DND-41 (cell line): ENCODE results near the gene MALRD1.

Source experiments
- ATAC-seq: fragments of 200-7000 bp; cut with Tn5 transposase; 3 replicates; pipeline ENCODE4 v1.9.1; 2021; ENCODE audit warnings: low read depth; ENCODE audit not compliant: insufficient read depth
- DNase-seq: peaks from one replicate; pipeline ENCODE4 v3.0.0-alpha.2; 2020
- H2AFZ ChIP-seq: 2 replicates; pipeline ENCODE4 v1.6.0; 2012; ENCODE audit warnings: low read depth, low read length
- H3K27ac ChIP-seq: 2 replicates; pipeline ENCODE4 v1.5.1; 2012; ENCODE audit warnings: low read length, inconsistent platforms
- H3K27me3 ChIP-seq: fragments of 200-600 bp; sonication (generic); 2 replicates; pipeline ENCODE4 v1.6.0; 2012; ENCODE audit warnings: low read length, mild to moderate bottlenecking, inconsistent platforms; ENCODE audit not compliant: insufficient read depth, poor library complexity
- H3K36me3 ChIP-seq: 2 replicates; pipeline ENCODE4 v1.5.1; 2012; ENCODE audit warnings: low read length, inconsistent platforms; ENCODE audit not compliant: insufficient read depth
- H3K4me1 ChIP-seq: 2 replicates; pipeline ENCODE4 v1.5.1; 2012; ENCODE audit warnings: mild to moderate bottlenecking, low read length; ENCODE audit not compliant: insufficient read depth
- H3K4me2 ChIP-seq: 2 replicates; pipeline ENCODE4 v1.6.0; 2012; ENCODE audit warnings: mild to moderate bottlenecking, moderate library complexity, low read length, inconsistent platforms; ENCODE audit not compliant: insufficient read depth
- H3K4me3 ChIP-seq, 2 experiments: fragments of 200-600 bp in 1 of 2; shearing (Covaris generic) in 1 of 2; 2 replicates each; pipeline ENCODE4 v1.5.1; 2012 to 2016; ENCODE audit warnings: inconsistent platforms in 2 of 2, low read length in 2 of 2, mild to moderate bottlenecking in 2 of 2, low read depth in 1 of 2, moderate library complexity in 1 of 2
- H3K79me2 ChIP-seq: 2 replicates; pipeline ENCODE4 v1.6.0; 2012; ENCODE audit warnings: low read length, inconsistent platforms; ENCODE audit not compliant: insufficient read depth
- H3K9ac ChIP-seq: 2 replicates; pipeline ENCODE4 v1.6.0; 2012; ENCODE audit warnings: low read depth, mild to moderate bottlenecking, inconsistent platforms, low read length, moderate library complexity
- H3K9me3 ChIP-seq: 2 replicates; pipeline ENCODE4 v1.5.1; 2012; ENCODE audit warnings: low read length, moderate library complexity, mild to moderate bottlenecking, inconsistent platforms; ENCODE audit not compliant: insufficient read depth, severe bottlenecking
- H4K20me1 ChIP-seq: 2 replicates; pipeline ENCODE4 v1.6.0; 2012; ENCODE audit warnings: low read length; ENCODE audit not compliant: insufficient read depth
- EZH2 ChIP-seq: IDR thresholded peaks from 3 replicates; pipeline ENCODE4 v1.6.1; 2012; ENCODE audit warnings: borderline replicate concordance, low read depth, mild to moderate bottlenecking, moderate library complexity, low read length, inconsistent platforms; ENCODE audit not compliant: severe bottlenecking
- TF ChIP-seq, protein P1 (sequence below): IDR thresholded peaks from 2 replicates; pipeline ENCODE4 v1.5.1; 2012; ENCODE audit warnings: borderline replicate concordance, low read length, moderate library complexity, mild to moderate bottlenecking; ENCODE audit not compliant: poor library complexity, severe bottlenecking; ENCODE audit errors: extremely low read depth

Gene MALRD1

DNA sequence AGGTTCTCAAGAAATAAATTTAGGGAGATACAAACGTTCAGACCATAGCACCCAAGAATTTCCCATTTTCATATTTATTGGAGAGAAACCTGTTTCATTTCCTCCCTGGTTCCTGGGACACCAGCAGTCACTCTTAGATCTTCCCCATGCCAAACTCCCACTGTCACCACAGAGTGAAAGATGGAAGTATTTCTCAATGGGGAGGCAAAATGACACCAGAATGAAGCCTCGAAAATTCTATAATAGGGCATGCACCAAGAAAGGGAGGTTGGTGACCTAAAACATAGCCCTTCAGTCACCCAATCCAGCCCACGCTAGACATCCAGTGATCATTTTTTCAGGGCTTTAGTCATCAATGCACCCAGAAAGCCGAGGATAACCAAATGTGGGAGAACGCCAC lies 619.5 kb downstream of the MALRD1 start:
- Histone ChIP-seq H3K9ac (no peak overlapping the region), H3K27me3 (no peaks in the 10 kb centered on the region), H3K4me3 (no peak overlapping the region), H3K4me2 (no peak overlapping the region), H2AFZ (no peak overlapping the region), H3K79me2 (no peaks in the 10 kb centered on the region), H3K9me3 (no peaks in the 10 kb centered on the region), H3K4me1 (no peaks in the 10 kb centered on the region), H4K20me1 (no peaks in the 10 kb centered on the region), H3K27ac (no peak overlapping the region), H3K36me3 (no peaks in the 10 kb centered on the region)
- DNase-seq (no peak), ATAC-seq (no peak)
- TF ChIP-seq EZH2 = no peak
- TF ChIP-seq, protein P1, sequence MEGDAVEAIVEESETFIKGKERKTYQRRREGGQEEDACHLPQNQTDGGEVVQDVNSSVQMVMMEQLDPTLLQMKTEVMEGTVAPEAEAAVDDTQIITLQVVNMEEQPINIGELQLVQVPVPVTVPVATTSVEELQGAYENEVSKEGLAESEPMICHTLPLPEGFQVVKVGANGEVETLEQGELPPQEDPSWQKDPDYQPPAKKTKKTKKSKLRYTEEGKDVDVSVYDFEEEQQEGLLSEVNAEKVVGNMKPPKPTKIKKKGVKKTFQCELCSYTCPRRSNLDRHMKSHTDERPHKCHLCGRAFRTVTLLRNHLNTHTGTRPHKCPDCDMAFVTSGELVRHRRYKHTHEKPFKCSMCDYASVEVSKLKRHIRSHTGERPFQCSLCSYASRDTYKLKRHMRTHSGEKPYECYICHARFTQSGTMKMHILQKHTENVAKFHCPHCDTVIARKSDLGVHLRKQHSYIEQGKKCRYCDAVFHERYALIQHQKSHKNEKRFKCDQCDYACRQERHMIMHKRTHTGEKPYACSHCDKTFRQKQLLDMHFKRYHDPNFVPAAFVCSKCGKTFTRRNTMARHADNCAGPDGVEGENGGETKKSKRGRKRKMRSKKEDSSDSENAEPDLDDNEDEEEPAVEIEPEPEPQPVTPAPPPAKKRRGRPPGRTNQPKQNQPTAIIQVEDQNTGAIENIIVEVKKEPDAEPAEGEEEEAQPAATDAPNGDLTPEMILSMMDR = no peak

DNA sequence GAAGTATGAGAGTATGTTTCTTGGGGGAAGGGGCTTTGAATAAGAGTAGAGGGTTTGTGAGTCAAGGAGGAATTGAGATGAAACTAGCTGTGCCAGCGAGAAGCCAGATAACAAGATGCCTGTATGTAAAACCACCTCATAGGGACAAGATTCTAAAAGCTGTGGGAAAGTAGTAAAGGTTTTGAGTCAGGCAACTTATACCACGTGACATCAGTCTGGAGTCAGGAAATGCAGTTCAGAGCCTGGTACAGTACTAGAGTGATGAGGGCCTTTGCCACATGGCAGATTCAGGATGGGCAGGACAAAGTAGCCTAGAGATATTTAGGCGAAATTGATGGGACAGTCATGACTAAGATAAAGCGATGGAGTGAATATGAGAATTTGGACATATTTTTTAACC lies 627.5 kb downstream of the MALRD1 start:
- Histone ChIP-seq H3K4me3 (no peak overlapping the region), H4K20me1 (no peaks in the 10 kb centered on the region), H2AFZ (no peak overlapping the region), H3K27me3 (no peaks in the 10 kb centered on the region), H3K27ac (no peak overlapping the region), H3K9ac (no peak overlapping the region), H3K9me3 (no peaks in the 10 kb centered on the region), H3K79me2 (no peaks in the 10 kb centered on the region), H3K4me1 (no peaks in the 10 kb centered on the region), H3K4me2 (no peak overlapping the region), H3K36me3 (no peaks in the 10 kb centered on the region)
- DNase-seq (no peak), ATAC-seq (no peak)
- TF ChIP-seq, protein P1 = no peak
- TF ChIP-seq EZH2 = no peak

DNA sequence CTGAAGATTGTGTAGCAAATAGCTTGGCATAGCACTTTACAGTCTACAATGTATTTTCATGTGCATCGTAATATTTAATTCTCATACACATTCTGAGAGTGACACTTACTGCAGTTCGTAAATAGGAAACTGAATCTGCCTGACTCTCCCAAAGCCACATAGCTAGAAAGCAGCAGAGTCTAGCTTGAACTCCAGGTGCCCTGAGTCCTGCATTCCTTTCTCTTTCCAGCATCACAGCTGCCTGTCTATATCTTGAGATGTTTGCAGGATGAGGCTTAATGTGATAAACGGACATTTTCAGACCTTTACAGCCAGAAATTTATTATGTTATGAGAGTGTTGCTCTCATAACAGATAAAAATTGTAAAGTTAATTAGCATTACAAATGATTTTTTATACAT lies 634.8 kb downstream of the MALRD1 start:
- no peaks in the 10 kb centered on the region for H4K20me1 ChIP-seq
- DNase-seq (no peak), ATAC-seq (no peak)
- no peak overlapping the region for H3K27ac ChIP-seq
- no peak overlapping the region for H3K4me3 ChIP-seq
- no peaks in the 10 kb centered on the region for H3K27me3 ChIP-seq
- H3K4me1 ChIP-seq = no peaks in the 10 kb centered on the region
- H3K9ac ChIP-seq = no peak overlapping the region
- no peak overlapping the region for H2AFZ ChIP-seq
- TF ChIP-seq, protein P1 = no peak
- no peak for TF ChIP-seq EZH2
- no peaks in the 10 kb centered on the region for H3K79me2 ChIP-seq
- H3K36me3 ChIP-seq = no peaks in the 10 kb centered on the region
- H3K4me2 ChIP-seq = no peak overlapping the region
- H3K9me3 ChIP-seq = no peaks in the 10 kb centered on the region

DNA sequence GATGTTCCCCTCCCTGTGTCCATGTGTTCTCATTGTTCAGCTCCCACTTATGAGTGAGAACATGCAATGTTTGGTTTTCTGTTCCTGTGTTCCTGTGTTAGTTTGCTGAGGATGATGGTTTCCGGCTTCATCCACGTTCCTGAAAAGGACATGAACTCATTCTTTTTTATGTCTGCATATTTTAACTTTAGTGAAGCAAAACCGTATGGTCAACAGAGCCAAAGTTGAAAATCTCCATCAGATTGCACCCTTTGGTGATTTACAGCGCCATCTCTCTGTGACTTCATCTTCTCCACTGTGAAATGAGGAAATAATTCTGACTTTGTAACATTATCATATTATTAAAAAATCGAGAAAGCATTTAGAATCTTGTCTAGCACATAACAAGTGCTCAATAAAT lies 635.4 kb downstream of the MALRD1 start:
- Histone ChIP-seq H4K20me1 (no peaks in the 10 kb centered on the region), H3K27ac (no peak overlapping the region), H3K4me3 (no peak overlapping the region), H3K9ac (no peak overlapping the region), H2AFZ (no peak overlapping the region), H3K4me2 (no peak overlapping the region), H3K79me2 (no peaks in the 10 kb centered on the region), H3K27me3 (no peaks in the 10 kb centered on the region), H3K36me3 (no peaks in the 10 kb centered on the region), H3K9me3 (no peaks in the 10 kb centered on the region), H3K4me1 (no peaks in the 10 kb centered on the region)
- ATAC-seq (no peak), DNase-seq (no peak)
- no peak for TF ChIP-seq EZH2
- TF ChIP-seq, protein P1 = no peak
